ENCODE measurements around the gene TSPAN13.

TSPAN13 gene

DNA sequence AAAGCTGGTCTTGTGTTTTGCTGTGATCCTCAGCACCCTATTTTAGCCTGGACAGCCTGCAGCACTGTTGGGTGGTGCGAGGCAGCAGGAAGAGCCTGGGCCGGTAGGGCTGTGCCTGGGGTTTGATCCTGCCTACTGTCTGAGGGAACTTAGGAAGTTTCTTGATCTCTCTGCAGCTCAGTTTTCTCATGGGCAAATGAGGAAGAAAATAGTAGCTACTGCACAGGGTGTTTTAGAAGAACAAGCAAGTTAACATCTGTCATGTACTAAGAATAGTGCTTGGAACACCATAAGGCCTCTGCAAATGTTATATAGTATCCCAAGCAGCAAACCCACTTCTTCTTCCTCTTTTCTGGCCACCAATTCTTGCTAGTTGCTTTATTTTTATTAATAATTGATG lies 63.3 kb downstream of the TSPAN13 start:
- no peak for DNase-seq

DNA sequence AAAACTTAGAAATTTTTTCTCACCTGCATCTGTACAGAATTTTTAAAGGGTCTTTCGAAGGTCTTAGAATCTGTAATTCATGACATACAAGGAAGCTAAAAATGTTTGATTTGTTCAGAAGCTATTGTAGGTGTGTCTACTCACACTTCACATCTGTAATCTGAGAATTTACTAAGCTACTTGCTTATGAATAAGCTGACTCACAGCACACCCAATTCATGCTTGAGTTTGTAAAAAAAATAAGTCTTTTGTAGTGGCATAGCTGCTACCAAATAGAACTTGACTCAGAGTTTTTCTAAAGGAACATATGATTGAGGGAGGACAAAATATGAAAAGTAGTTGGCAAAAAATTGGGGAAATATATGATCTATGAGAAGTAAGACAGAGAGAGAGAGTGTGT lies 64.0 kb downstream of the TSPAN13 start:
- DNase-seq: no peak

DNA sequence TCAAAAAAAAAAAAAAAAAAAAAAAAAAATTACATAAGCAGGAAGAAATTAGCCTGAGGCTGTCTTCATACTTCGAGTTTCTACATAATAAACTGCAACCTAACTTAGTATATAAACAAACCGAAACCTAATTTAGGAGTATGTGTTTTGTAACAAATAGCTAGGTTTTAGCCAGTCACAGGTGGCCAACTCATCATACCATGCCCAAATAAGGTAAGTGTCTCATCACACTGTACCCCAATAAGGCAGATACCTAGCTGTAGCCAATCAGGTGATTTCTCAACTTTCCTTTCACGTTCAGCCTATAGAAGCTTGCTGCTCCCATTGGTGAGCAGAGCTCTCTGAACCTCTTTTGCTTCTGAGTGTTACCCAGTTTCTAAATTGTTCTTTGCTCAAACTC lies 65.2 kb downstream of the TSPAN13 start:
- DNase-seq: no peak

DNA sequence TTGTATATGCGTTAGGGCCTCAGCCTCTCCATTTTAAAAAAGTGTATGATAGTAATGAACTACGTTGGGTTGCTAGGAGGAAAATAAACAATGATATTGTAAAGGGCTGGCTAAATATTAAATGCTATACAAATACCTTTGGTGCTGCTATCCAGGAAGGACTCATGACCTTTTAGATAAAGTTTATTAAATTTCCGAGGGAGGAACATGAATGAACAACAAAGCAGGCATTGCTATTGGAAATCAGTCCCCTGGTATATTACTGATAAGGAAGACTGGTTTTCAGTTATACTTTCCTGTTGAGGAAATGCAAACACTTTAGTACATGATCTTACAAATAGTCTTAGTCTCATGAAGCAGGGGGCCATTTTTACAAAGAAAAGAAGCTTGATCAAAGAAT lies 68.5 kb downstream of the TSPAN13 start:
- DNase-seq: no peak

DNA sequence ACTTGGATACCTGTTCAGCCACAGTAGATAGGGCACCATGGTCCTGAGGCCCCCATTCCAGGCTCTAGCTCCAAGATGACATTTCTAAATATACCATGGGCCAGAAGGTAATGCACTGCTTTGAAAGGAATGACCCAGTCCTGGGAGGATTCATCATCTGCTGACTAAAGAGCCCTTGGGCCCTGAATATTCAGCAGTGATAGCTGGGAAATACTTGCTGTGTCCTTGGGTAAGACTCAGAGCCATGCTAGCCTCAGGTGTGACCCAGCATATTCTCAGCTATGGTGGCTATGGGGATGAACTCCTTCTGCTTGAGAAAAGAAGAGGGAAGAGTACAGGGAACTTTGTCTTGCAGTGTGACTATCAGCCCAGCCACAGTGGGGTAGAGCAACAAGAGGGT lies 72.5 kb downstream of the TSPAN13 start:
- no peak for DNase-seq

DNA sequence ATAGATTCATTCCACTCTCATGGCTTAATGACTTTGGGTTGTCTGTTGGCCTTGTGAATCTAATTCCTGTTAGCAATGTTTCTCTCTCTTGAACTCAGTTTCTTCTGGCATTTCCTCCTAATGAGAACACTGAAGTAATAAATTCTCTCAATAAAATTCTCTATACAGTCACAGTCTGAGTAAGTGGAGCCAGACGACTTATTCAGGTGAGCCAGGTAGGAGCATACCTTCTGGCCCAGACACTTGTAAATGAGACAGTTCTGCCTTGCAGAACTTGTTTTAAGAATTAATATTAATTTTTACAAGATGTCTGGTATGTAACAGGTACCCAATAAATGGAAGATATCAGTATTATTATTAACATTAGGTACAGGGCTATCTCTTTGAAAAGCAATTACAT lies 79.8 kb downstream of the TSPAN13 start:
- DNase-seq: no peak

All from NK-92 treated with Interleukin-12 subunit alpha and Interleukin-12 subunit beta, amount 100 ng/mL, for 24 hours (cell line).